ENCODE measurements around the gene CFAP97. TPM values are rescaled to one million over a fixed set of nuclear protein-coding genes. Genes with fewer than 3 reads are reported as not detected.

CFAP97 gene
- total RNA-seq, 2 donors from 2014 or later, result 12.2 to 22.4 TPM

DNA sequence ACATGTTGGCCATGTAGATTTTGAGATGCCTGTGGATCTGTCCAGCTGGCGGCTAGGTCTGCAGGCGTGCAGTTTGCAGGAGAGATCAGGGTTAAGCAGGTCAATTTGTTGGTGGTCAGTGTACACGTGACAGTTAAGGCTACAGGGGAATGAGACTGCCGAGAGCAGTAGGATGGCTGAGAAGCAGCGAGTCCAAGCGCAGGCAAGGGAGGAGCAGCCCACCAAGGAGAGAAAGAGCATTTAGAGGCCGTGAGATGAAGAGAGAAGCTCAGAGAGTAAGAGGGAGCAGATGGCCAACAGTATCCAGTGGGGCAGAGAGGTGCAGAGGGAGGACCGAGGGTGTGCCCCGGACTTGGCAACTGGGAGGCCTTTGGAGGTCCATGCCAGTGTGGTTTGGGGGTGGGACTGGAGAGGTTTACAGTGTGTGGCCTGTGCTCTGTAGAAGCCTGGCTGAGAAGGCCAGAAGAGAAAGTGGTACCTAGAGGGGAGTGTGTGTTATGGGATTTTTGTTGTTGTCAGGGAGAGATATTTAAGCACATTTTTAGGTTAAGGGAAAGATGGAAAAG lies 24.0 kb upstream of the CFAP97 start:
- Histone ChIP-seq H3K4me3 (no peak overlapping the region), H3K9ac (ENCODE audit: low read depth in 2 of 2, low read length in 2 of 2) (no peak overlapping the region), H3K27ac (no peak overlapping the region), H3K4me1 (no peaks in the 10 kb centered on the region), H3K27me3 (no peaks in the 10 kb centered on the region), H3K36me3 (no peaks in the 10 kb centered on the region), H3K9me3 (no peaks in the 10 kb centered on the region)
- intact Hi-C loops (cut with DNase I), result no loop called here
- TF ChIP-seq, protein P1, sequence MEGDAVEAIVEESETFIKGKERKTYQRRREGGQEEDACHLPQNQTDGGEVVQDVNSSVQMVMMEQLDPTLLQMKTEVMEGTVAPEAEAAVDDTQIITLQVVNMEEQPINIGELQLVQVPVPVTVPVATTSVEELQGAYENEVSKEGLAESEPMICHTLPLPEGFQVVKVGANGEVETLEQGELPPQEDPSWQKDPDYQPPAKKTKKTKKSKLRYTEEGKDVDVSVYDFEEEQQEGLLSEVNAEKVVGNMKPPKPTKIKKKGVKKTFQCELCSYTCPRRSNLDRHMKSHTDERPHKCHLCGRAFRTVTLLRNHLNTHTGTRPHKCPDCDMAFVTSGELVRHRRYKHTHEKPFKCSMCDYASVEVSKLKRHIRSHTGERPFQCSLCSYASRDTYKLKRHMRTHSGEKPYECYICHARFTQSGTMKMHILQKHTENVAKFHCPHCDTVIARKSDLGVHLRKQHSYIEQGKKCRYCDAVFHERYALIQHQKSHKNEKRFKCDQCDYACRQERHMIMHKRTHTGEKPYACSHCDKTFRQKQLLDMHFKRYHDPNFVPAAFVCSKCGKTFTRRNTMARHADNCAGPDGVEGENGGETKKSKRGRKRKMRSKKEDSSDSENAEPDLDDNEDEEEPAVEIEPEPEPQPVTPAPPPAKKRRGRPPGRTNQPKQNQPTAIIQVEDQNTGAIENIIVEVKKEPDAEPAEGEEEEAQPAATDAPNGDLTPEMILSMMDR (IDR thresholded peaks at IDR 0.05), result no peak
- no peak for DNase-seq

DNA sequence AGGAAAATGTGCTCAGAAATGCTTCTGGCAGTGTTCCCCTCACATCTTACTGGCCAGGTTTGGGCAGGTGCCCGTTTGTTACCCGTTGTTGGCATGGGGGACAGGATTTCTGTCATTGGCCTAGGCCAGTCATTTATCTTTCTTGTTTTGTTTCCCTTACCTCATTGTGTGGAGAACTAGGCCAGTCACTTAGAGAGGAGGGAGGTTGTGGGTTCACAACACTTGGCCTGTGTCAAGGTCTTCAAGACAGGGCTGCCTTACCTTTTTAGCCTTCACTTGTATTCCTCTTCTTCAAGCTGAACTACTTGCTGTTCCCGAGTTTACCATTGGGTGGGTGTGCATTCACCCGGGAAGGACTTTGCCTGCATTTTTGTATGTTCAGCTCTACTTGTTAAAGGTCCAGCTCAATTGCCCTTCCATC lies 23.3 kb upstream of the CFAP97 start:
- no peak for DNase-seq

DNA sequence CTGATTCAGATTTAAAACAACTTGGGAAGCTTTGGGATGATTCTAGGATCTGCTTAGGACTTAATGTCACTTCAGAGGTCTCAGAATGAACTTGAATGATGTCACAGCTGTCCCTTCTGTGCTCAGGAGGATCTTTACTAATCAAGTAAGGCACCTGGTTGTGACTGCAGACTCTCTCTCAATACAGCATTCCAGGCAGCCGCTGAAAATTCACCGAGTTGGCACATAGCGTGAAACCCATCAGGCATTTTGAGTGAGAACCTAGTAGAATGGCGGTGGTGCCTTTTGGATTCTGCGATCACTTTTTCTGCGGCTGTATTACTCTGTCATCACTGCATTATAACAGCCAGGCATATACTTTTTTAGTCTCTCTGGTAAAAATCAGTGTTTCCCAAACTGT lies 22.1 kb upstream of the CFAP97 start:
- no peaks in the 10 kb centered on the region for H3K9me3 ChIP-seq
- H3K9ac ChIP-seq (ENCODE audit: low read depth in 2 of 2, low read length in 2 of 2), result no peak overlapping the region
- H3K36me3 ChIP-seq, result no peaks in the 10 kb centered on the region
- H3K27ac ChIP-seq, result no peak overlapping the region
- H3K4me1 ChIP-seq, result no peaks in the 10 kb centered on the region
- no peak overlapping the region for H3K4me3 ChIP-seq
- TF ChIP-seq, protein P1 (IDR thresholded peaks at IDR 0.05), result no peak
- no peaks in the 10 kb centered on the region for H3K27me3 ChIP-seq
- DNase-seq, result no peak
- intact Hi-C loops (cut with DNase I), result no loop called here

More for the DNA sequence above, 23.3 kb upstream of the CFAP97 start:
- no peak overlapping the region for H3K27ac ChIP-seq
- no peaks in the 10 kb centered on the region for H3K9me3 ChIP-seq
- intact Hi-C loops (cut with DNase I), result no loop called here
- no peaks in the 10 kb centered on the region for H3K36me3 ChIP-seq
- no peaks in the 10 kb centered on the region for H3K4me1 ChIP-seq
- H3K4me3 ChIP-seq, result no peak overlapping the region
- H3K9ac ChIP-seq (ENCODE audit: low read depth in 2 of 2, low read length in 2 of 2), result no peak overlapping the region
- TF ChIP-seq, protein P1 (IDR thresholded peaks at IDR 0.05), result no peak
- H3K27me3 ChIP-seq, result no peaks in the 10 kb centered on the region

GRCh38 chr4:185224597-185224996 lies 20.8 kb upstream of the CFAP97 start:
- no peak overlapping the region for H3K27ac ChIP-seq
- no peaks in the 10 kb centered on the region for H3K4me1 ChIP-seq
- H3K9me3 ChIP-seq, result no peaks in the 10 kb centered on the region
- no peaks in the 10 kb centered on the region for H3K36me3 ChIP-seq
- intact Hi-C loops (cut with DNase I), result no loop called here
- H3K4me3 ChIP-seq, result no peak overlapping the region
- TF ChIP-seq, protein P1 (IDR thresholded peaks at IDR 0.05), result no peak
- DNase-seq, result no peak
- H3K27me3 ChIP-seq, result no peaks in the 10 kb centered on the region
- H3K9ac ChIP-seq (ENCODE audit: low read depth in 2 of 2, low read length in 2 of 2), result no peak overlapping the region

GRCh38 chr4:185222598-185222997 lies 18.8 kb upstream of the CFAP97 start:
- TF ChIP-seq, protein P1 (IDR thresholded peaks at IDR 0.05), result no peak
- Histone ChIP-seq H3K9me3 (no peaks in the 10 kb centered on the region), H3K9ac (ENCODE audit: low read depth in 2 of 2, low read length in 2 of 2) (no peak overlapping the region), H3K4me1 (no peaks in the 10 kb centered on the region), H3K27ac (no peak overlapping the region), H3K4me3 (no peak overlapping the region), H3K27me3 (no peaks in the 10 kb centered on the region), H3K36me3 (no peaks in the 10 kb centered on the region)
- intact Hi-C loops (cut with DNase I), result no loop called here
- no peak for DNase-seq
